Osteocyte (in vitro differentiated cells): ENCODE data around the gene RUNX2. TPM values are rescaled to one million over a fixed set of nuclear protein-coding genes. Genes with fewer than 3 reads are reported as not detected.

Experiments
- DNase-seq: peaks from one replicate; pipeline ENCODE4 v3.0.0; 2021; ENCODE audit warnings: mixed read lengths; ENCODE audit not compliant: unreplicated experiment; ENCODE audit errors: extremely low spot score
- H3K27ac Mint-ChIP-seq: one replicate; pipeline ENCODE4 v1.8.0; 2021; ENCODE audit warnings: mild to moderate bottlenecking, mixed read lengths; ENCODE audit not compliant: unreplicated experiment
- H3K27me3 Mint-ChIP-seq: one replicate; pipeline ENCODE4 v1.8.0; 2021; ENCODE audit warnings: mixed read lengths; ENCODE audit not compliant: unreplicated experiment
- H3K36me3 Mint-ChIP-seq: one replicate; pipeline ENCODE4 v1.8.0; 2021; ENCODE audit warnings: mixed read lengths; ENCODE audit not compliant: unreplicated experiment
- H3K4me1 Mint-ChIP-seq: one replicate; pipeline ENCODE4 v1.8.0; 2021; ENCODE audit warnings: mixed read lengths; ENCODE audit not compliant: unreplicated experiment
- H3K4me3 Mint-ChIP-seq: one replicate; pipeline ENCODE4 v1.8.0; 2021; ENCODE audit warnings: mild to moderate bottlenecking, moderate library complexity, mixed read lengths; ENCODE audit not compliant: unreplicated experiment
- H3K9me3 Mint-ChIP-seq: one replicate; pipeline ENCODE4 v1.8.0; 2021; ENCODE audit warnings: mixed read lengths; ENCODE audit not compliant: unreplicated experiment
- total RNA-seq: library from RNA; stranded (reverse); gene quantifications from 2 replicates; pipeline ENCODE4 v1.2.1, GENCODE V29; 2021
- TF ChIP-seq, protein P1 (sequence below): fragments of 200-600 bp; sonication (generic); IDR thresholded peaks from 2 replicates; pipeline ENCODE4 v1.5.0; 2021; ENCODE audit warnings: antibody characterized with exemption, mild to moderate bottlenecking, moderate library complexity

RUNX2 gene
- total RNA-seq, 1 donor from 2014 or later = 28.1 TPM

DNA sequence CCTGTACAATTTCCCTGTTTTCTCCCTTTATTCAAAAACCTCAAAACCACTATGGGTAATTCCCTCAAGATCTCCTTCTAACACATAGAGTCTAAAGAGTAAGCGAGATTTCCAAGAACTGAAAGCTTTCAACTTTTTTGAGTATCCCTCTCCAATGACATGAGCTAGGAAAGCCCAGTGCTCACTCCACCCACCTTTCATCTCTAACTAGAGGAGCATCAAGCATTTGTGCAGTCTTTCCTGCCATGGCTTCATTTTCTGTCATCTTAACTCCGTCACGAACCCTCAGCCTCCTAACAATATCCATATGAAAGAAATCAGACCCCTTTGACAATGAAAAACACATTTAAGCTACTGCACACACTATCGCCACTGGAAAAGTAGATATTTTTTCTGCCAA, 141.5 kb downstream of the RUNX2 start:
- peaks cover 45% of the 10 kb centered on the region for H3K4me1 Mint-ChIP-seq

DNA sequence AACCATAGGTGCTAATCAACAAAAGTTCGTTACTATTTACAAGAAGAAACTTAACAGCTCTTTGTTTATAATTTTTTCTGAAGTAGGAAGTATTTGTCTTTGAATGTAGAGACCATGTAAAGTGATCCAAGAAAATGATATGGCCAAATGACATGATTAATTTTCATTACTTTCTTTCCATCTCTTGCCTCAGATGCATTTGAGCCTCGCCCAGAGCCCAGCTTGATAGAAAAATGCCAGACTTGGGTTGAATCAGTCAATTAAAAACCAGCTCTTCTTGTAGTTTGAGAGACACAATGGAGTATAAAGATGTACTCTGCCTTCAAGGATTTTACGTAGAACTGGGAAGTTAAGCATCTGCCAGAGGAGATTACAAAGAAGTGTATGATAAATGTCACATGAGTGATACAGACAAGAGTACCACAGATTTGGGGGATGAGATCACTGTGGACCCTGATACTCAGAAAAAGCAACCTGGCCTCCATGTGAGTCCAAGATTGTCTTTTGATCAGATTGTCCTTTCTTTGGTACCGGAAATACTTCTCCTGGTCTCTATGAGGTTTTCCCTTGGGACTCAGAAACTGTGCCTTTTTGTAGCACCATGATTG, 142.1 kb downstream of the RUNX2 start:
- peak overlapping the region; percentile 13 for H3K27ac Mint-ChIP-seq
- H3K4me1 Mint-ChIP-seq = peaks cover 43% of the 10 kb centered on the region

More for the DNA sequence above, 141.5 kb downstream of the RUNX2 start:
- Mint-ChIP-seq H3K4me3 (no peak overlapping the region), H3K9me3 (no peaks in the 10 kb centered on the region), H3K36me3 (peaks cover 27% of the 10 kb centered on the region), H3K27ac (peak overlapping the region; percentile 13), H3K27me3 (no peaks in the 10 kb centered on the region)
- no peak for DNase-seq
- TF ChIP-seq, protein P1, sequence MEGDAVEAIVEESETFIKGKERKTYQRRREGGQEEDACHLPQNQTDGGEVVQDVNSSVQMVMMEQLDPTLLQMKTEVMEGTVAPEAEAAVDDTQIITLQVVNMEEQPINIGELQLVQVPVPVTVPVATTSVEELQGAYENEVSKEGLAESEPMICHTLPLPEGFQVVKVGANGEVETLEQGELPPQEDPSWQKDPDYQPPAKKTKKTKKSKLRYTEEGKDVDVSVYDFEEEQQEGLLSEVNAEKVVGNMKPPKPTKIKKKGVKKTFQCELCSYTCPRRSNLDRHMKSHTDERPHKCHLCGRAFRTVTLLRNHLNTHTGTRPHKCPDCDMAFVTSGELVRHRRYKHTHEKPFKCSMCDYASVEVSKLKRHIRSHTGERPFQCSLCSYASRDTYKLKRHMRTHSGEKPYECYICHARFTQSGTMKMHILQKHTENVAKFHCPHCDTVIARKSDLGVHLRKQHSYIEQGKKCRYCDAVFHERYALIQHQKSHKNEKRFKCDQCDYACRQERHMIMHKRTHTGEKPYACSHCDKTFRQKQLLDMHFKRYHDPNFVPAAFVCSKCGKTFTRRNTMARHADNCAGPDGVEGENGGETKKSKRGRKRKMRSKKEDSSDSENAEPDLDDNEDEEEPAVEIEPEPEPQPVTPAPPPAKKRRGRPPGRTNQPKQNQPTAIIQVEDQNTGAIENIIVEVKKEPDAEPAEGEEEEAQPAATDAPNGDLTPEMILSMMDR = no peak

DNA sequence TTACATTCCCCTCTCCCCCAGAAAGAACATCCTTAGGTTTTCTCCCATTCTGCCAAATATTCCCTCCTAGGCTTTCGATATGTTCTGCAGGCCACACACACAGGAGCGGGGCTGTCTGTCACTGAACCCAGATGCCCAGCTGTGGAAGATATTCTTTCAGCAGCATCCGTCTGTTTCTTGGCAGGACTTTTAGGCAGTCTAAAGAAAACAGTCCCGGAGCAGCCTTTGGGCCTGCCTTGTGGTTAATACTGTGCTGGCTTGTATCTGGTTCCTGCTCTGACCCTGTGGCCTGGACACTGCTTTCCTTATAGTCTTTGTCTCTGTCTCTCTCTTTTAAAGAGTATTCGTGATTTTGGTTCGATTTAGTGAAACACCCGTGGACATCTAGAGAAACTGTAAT, 144.3 kb downstream of the RUNX2 start:
- Mint-ChIP-seq H3K27ac (peak overlapping the region; percentile 91), H3K4me3 (peak overlapping the region; percentile 2)

More for the DNA sequence above, 142.1 kb downstream of the RUNX2 start:
- TF ChIP-seq, protein P1 = no peak
- Mint-ChIP-seq H3K9me3 (no peaks in the 10 kb centered on the region), H3K27me3 (no peaks in the 10 kb centered on the region), H3K36me3 (peaks cover 29% of the 10 kb centered on the region), H3K4me3 (no peak overlapping the region)
- DNase-seq = no peak

DNA sequence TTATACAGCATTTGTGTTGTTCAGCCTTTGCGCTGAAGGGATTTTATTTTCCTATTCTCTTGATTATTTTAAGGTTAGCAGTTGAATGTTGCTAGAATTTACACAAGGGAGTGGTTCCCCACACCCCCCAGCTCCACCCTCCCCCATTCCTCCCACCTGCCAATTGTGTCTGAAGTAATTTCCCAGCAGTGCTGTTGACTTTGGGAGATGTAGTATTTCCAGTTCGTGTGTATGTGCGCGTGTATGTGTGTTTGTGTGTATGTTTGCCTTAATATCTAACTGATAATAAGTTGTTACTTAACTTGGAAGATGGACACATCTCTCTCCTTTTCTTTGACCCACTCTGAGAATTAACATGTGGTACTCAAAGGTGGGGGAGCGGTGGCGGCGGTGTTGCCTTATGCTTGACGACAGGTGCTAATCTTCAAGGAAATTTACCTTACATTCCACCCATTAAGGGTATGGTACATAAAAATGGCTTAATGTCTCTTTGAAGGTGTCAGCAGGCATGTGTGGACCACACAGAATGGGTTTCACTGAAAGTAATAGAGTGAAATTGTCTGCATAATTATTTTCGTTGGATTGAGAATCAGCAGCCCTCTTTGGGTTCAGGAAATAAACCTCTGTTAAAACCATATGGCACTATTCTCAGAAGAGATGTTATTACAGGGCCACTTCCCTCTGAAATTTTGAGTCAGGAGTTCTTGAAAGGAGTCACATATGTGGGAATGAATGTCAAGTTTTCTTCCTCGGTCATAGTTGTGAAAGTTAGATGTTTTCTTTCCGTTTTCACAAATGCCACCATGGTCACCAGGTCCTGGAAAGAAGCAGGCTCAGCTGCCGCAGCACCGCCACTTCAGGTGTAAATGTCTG, 145.2 kb downstream of the RUNX2 start:
- no peak for DNase-seq
- Mint-ChIP-seq H3K36me3 (peaks cover 19% of the 10 kb centered on the region), H3K27ac (peak overlapping the region; percentile 91), H3K27me3 (no peaks in the 10 kb centered on the region), H3K4me1 (peaks cover 50% of the 10 kb centered on the region), H3K9me3 (no peaks in the 10 kb centered on the region), H3K4me3 (no peak overlapping the region)
- TF ChIP-seq, protein P1 = no peak

More for the DNA sequence above, 144.3 kb downstream of the RUNX2 start:
- Mint-ChIP-seq H3K9me3 (no peaks in the 10 kb centered on the region), H3K4me1 (peaks cover 50% of the 10 kb centered on the region), H3K36me3 (peaks cover 25% of the 10 kb centered on the region), H3K27me3 (no peaks in the 10 kb centered on the region)
- no peak for DNase-seq
- TF ChIP-seq, protein P1 = no peak

DNA sequence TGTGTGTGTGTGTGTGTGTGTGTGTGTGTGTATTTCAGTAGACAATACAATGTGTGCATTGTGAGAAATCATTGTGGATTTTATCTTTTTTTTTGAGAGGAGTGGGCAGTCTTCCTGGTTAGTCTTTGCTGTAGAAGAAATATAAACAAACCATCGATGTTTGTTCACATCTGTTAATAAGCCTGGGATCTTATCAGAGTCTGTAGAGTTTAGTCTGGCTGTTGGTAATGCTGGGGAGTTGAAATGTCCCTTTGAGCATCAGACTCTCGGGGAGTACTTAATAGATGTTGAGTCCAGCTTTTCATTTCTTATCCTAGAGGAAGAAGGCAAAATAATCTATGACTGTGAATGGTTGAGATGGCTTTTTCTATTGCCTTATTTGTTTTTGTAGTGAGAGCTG, 146.2 kb downstream of the RUNX2 start:
- Mint-ChIP-seq H3K27ac (peak overlapping the region; percentile 91), H3K36me3 (peaks cover 16% of the 10 kb centered on the region), H3K27me3 (no peaks in the 10 kb centered on the region), H3K4me3 (no peak overlapping the region), H3K9me3 (no peaks in the 10 kb centered on the region), H3K4me1 (peaks cover 50% of the 10 kb centered on the region)
- TF ChIP-seq, protein P1 = no peak
- no peak for DNase-seq
